NCI-H1930 (cell line): Measurements from ENCODE around the gene CLEC17A.

Experiments
- DNase-seq, 2 experiments: peaks; one replicate each; lab custom pipeline; 2025; lab: John Stamatoyannopoulos, UW

Gene CLEC17A

GRCh38 chr19:14654786-14655560 lies 72.1 kb downstream of the CLEC17A start:
- DNase-seq = no peak

GRCh38 chr19:14655726-14656125 lies 72.8 kb downstream of the CLEC17A start:
- no peak for DNase-seq

DNA sequence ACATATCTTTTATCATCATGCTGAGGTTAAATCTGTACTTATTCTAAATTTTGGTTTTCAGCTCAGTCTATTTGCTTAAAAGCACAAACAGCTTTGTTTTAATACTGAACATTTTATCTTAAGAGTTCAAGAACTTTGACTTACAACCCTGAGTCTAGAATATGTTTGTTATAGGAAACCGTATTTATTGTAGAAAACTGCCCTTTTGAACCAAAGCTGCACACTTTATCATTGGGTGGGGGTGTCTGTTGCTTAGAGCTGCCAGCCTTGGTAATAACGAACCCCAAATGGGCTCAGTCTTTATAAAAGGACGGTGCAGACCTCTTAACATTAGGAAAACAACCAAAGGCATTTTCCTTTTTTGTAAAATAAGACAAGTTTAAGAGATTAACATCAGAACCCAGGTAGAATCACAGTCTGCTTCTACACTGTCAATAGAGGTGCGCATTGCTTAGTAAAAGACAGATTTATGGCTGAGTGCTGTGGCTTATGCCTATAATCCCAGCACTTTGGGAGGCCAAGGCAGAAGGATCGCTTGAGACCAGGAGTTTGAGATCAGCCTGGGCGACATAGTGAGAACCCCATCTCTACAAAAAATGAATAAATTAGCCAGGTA lies 77.1 kb downstream of the CLEC17A start:
- DNase-seq = no peak

GRCh38 chr19:14661372-14661924 lies 78.6 kb downstream of the CLEC17A start:
- DNase-seq = no peak
